GM18858 (cell line): ENCODE data around the gene FOSL1.

ENCODE experiments used
- ATAC-seq: cut with Tn5 transposase; IDR thresholded peaks from one replicate; pipeline ENCODE4 v1.9.1; 2021; ENCODE audit not compliant: unreplicated experiment

The FOSL1 gene

GRCh38 chr11:65864706-65865471, 35.3 kb downstream of the FOSL1 start:
- ATAC-seq, result no peak

- ATAC-seq, result no peak
These were observed 36.1 kb downstream of the FOSL1 start for GRCh38 chr11:65863889-65864705.

GRCh38 chr11:65862941-65863888, 37.0 kb downstream of the FOSL1 start:
- ATAC-seq, result no peak

GRCh38 chr11:65862191-65862735, 37.9 kb downstream of the FOSL1 start:
- no peak for ATAC-seq

GRCh38 chr11:65861533-65862183, 38.5 kb downstream of the FOSL1 start:
- no peak for ATAC-seq

- no peak for ATAC-seq
These were observed 39.1 kb downstream of the FOSL1 start for GRCh38 chr11:65861165-65861505.

GRCh38 chr11:65860278-65861164, 39.7 kb downstream of the FOSL1 start, which contains the start of gene MUS81:
Gene MUS81, plus strand, starts transcription at chr11:65860433. Its CDS starts 321 bp downstream, at chr11:65860754.
- no peak for ATAC-seq

- no peak for ATAC-seq
These were observed 40.3 kb downstream of the FOSL1 start for GRCh38 chr11:65859812-65860277.

- peak; percentile 52 for ATAC-seq
These were observed 40.9 kb downstream of the FOSL1 start for GRCh38 chr11:65859095-65859811.

- no peak for ATAC-seq
These were observed 41.5 kb downstream of the FOSL1 start for GRCh38 chr11:65858681-65859087.

GRCh38 chr11:65857853-65858680, 42.1 kb downstream of the FOSL1 start, which contains the start of gene CFL1:
Gene CFL1, minus strand, starts transcription at chr11:65858180. Its CDS starts 81 bp downstream, at chr11:65858099.
- no peak for ATAC-seq

- ATAC-seq, result no peak
These were observed 42.7 kb downstream of the FOSL1 start for GRCh38 chr11:65857500-65857852.

GRCh38 chr11:65856689-65857499, 43.3 kb downstream of the FOSL1 start:
- no peak for ATAC-seq

- ATAC-seq, result no peak
These were observed 44.2 kb downstream of the FOSL1 start for GRCh38 chr11:65855927-65856363.

GRCh38 chr11:65854852-65855837, 45.0 kb downstream of the FOSL1 start:
- no peak for ATAC-seq
